Measurements from ENCODE around the gene IDH2. TPM values are rescaled to one million over a fixed set of nuclear protein-coding genes. Genes with fewer than 3 reads are reported as not detected.

IDH2 gene
- total and polyA plus RNA-seq, 10 of the 15 experiments (the other 5 are each of a cell fraction or from before 2014, with no cell fraction given), result 2.3 to 358 (median 242) TPM

GRCh38 chr15:90036343-90036742 is 65.9 kb downstream of the IDH2 start:
- Histone ChIP-seq H3K4me2 (ENCODE audit: control insufficient read depth, insufficient read depth) (no peak overlapping the region), H3K27ac (ENCODE audit: control insufficient read depth, insufficient read depth) (peak overlapping the region; percentile 87; the same call in 1 of the 2 replicates), H3K27me3 (replicated peaks in 1 of 2; ENCODE audit: control insufficient read depth in 2 of 2, insufficient read depth in 2 of 2, low read length in 1 of 2) (no peaks in the 10 kb centered on the region), H3K9ac (ENCODE audit: control insufficient read depth, insufficient read depth, low read length) (no peak overlapping the region), H3K4me1 (ENCODE audit: control insufficient read depth, insufficient read depth, low read length) (peaks cover 64% of the 10 kb centered on the region), H3K36me3 (ENCODE audit: control insufficient read depth in 2 of 2, insufficient read depth in 2 of 2, low read length in 1 of 2) (peaks cover 1 to 4% of the 10 kb centered on the region in 2 experiments), H3K4me3 (no peak overlapping the region), H3K9me3 (replicated peaks; ENCODE audit: control insufficient read depth, insufficient read depth, low read length) (no peaks in the 10 kb centered on the region; the same call in 2 of the 3 replicates), H4K20me1 (ENCODE audit: control insufficient read depth, insufficient read depth) (no peaks in the 10 kb centered on the region), H2AFZ (ENCODE audit: control insufficient read depth, low read depth, low read length) (no peak overlapping the region), H3K79me2 (ENCODE audit: control insufficient read depth, insufficient read depth, low read length) (peaks cover 73% of the 10 kb centered on the region)
- ChIA-PET SMC1A (ENCODE audit: uncharacterized antibody, unreplicated experiment) (interaction anchor here (1.3 to 12.0 kb wide), 2 partner anchors 26 to 33 kb away, joined by 5 to 224 read pairs; partner anchors contain the start of gene ZNF710), RAD21 (ENCODE audit: unreplicated experiment) (interaction anchor here (1.1 kb wide), 1 partner anchor 13 kb away, joined by 4 read pairs; no protein-coding TSS in a partner anchor), CTCF (interaction anchor here (1.3 to 2.2 kb wide), 2 partner anchors 10 to 35 kb away, joined by 4 to 7 read pairs; no protein-coding TSS in a partner anchor), POLR2A (interaction anchor here (1.1 to 7.5 kb wide), 2 partner anchors 23 to 33 kb away, joined by 3 to 56 read pairs; no protein-coding TSS in a partner anchor)
- BruUV-seq (replicated peaks), result no TSS peak
- DNase-seq (ENCODE audit: low read depth, low spot score) (no peak), FAIRE-seq (no peak), ATAC-seq (no peak)
- in situ Hi-C loops (cut with MboI) (no loop called here), intact Hi-C loops (cut with micrococcal nuclease; ENCODE audit: unreplicated experiment) (loop anchor here (5.0 kb wide), 1 partner anchor 61 kb away; no protein-coding TSS in a partner anchor)
- TF ChIP-seq CEBPZ (IDR thresholded peaks at IDR 0.05; ENCODE audit: low read depth, low read length) (no peak), TARDBP (IDR thresholded peaks at IDR 0.05; ENCODE audit: borderline replicate concordance) (no peak), CHD1 (IDR thresholded peaks at IDR 0.05; ENCODE audit: low read depth, low read length) (no peak), NR2F1 (conservative IDR thresholded peaks at IDR 0.05) (no peak), BRCA1 (IDR thresholded peaks at IDR 0.05; ENCODE audit: low read depth, low read length) (no peak), BMI1 (IDR thresholded peaks at IDR 0.05; ENCODE audit: borderline replicate concordance) (no peak), SMARCA5 (IDR thresholded peaks at IDR 0.05) (no peak), TCF12 (IDR thresholded peaks at IDR 0.05; ENCODE audit: low read depth, low read length) (no peak), MAX (IDR thresholded peaks at IDR 0.05; ENCODE audit: low read depth, low read length) (no peak)
- WGBS (ENCODE audit: insufficient coverage, insufficient replicate concordance, low lambda C conversion rate, missing lambda C conversion rate), result 88% methylated on average over 9 of the region's 9 CpGs

All from GM12878 (cell line).